Urinary bladder (tissue), 4 donors: ENCODE results near the gene GPS1. TPM values are rescaled to one million over a fixed set of nuclear protein-coding genes. Genes with fewer than 3 reads are reported as not detected.

Experiments used
- DNase-seq: peaks from one replicate; pipeline ENCODE4 v3.0.0-alpha.2; 2015; ENCODE audit errors: extremely low spot score
- H3K27ac ChIP-seq: one replicate; pipeline ENCODE4 v1.5.1; 2013; ENCODE audit warnings: low read depth, mild to moderate bottlenecking, moderate library complexity
- H3K36me3 ChIP-seq: one replicate; pipeline ENCODE4 v1.6.1; 2013; ENCODE audit warnings: mild to moderate bottlenecking, moderate library complexity; ENCODE audit not compliant: insufficient read depth
- H3K4me1 ChIP-seq: one replicate; pipeline ENCODE4 v1.6.1; 2013; ENCODE audit warnings: mild to moderate bottlenecking, moderate library complexity; ENCODE audit not compliant: insufficient read depth
- H3K4me3 ChIP-seq: one replicate; pipeline ENCODE4 v1.5.1; 2013; ENCODE audit warnings: low read depth, low read length
- WGBS: extraction: QIAGEN DNeasy Blood & Tissue Kit; methylation state at CpG from one replicate; pipeline ENCODE4 v1.1.7; 2013; 5-methylcytosine and 5-hydroxymethylcytosine counted together
- polyA plus RNA-seq: library from polyadenylated mRNA; stranded (reverse); fragments of 200-250 nt; gene quantifications from one replicate; pipeline ENCODE4 v1.2.3, GENCODE V29; 2013
- total RNA-seq: library from RNA; depleted of rRNA; stranded (reverse); fragments of >200 nt; gene quantifications from one replicate; pipeline ENCODE4 v1.2.3, GENCODE V29; 2014
- donor health status: healthy with polysubstance abuse.
- donor health status: healthy.

The GPS1 gene
- total and polyA plus RNA-seq, 2 donors = 37.3 to 95.4 TPM

DNA sequence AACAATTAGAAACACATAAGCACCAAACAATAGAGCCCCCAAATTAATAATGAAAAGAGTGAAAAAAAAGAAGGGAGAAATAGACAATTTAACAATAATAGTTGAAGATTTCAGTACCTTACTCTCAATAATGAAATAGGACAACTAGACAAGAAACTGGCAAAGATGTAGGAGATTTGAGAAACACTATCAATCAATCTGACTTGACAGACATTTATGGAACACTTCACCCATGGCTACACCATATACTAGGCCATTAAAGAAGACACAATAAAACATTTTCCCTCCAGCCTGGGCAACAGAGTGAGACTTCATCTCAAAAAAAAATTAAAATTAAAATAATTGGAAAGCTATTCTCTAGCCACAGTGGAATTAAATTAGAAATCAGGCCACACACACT, 18.9 kb downstream of the GPS1 start:
- Histone ChIP-seq H3K4me1 (peaks cover 4% of the 10 kb centered on the region), H3K4me3 (no peak overlapping the region), H3K27ac (no peak overlapping the region), H3K36me3 (no peaks in the 10 kb centered on the region)
- no peak for DNase-seq

DNA sequence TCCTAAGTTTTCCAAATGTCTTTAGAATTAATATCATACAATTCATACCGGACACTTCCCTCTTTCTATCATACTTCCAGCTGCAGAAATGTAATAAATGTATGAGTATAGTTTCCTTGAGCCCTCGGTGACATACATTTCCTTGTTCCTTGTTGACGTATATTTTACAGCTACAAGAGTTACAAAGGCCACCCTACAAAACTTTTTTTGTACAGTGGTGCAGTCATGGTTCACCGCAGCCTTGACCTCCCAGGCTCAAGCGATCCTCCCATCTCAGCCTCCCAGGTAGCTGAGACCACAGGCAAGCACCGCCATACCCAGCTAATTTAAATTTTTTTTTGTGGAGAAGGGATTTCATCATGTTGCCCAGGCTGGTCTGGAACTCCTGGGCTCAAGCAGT, 21.1 kb downstream of the GPS1 start:
- Histone ChIP-seq H3K4me3 (no peak overlapping the region), H3K36me3 (no peaks in the 10 kb centered on the region), H3K27ac (no peak overlapping the region), H3K4me1 (no peaks in the 10 kb centered on the region)
- WGBS = 83% methylated on average over 6 of the region's 6 CpGs
- no peak for DNase-seq

DNA sequence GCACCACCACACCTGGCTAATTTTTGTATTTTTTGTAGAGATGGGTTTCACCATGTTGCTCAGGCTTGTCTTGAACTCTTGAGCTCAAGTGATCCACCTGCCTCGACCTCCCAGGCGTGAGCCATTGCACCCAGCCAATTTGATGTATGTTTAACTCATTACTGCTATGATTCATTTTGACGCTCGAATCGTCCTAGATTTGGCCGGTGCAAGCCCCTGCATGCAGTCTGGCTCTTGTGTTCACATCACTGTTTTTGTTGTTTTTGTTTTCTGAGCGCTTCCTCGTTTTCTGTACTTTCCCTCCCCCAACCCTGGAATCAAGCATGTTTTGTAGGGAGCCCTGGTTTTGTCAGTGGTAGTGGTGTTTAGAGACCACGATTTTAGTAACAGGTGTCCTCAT, 21.7 kb downstream of the GPS1 start:
- Histone ChIP-seq H3K36me3 (no peaks in the 10 kb centered on the region), H3K4me3 (no peak overlapping the region), H3K27ac (no peak overlapping the region), H3K4me1 (no peaks in the 10 kb centered on the region)
- no peak for DNase-seq
- 86% methylated on average over 9 of the region's 9 CpGs for WGBS

DNA sequence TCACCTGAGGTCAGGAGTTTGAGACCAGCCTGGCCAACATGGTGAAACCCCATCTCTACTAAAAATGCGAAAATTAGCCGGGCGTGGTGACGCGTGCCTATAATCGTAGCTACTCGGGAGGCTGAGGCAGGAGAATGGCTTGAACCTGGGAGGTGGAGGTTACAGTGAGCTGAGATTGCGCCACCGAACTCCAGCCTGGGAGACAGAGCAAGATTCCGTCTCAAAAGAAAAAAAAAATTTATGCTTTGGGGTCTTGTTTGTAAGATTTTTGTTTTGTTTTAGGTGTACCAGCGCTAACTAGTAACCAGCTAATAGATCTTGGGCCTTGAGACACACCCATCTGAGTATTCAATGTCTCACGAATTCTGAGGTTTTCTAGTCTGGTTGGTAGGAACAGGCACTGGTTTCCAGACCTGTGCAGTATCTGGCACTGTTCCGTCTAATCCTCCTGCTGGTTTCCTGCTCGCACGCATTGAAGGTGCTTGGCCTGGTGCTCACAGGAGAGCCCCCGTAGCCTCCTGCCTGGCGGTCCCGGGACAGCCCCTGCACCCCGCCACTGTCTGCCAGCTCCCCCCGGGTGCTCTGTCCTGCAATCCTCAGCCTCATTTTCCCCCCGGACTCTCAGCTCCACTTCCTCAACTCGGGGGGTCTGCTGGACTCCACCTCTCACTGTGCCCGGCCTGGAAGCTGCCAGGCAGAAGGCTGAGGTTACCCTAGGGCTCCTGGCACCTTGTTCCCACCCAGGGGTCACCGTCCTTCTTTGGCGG, 24.5 kb downstream of the GPS1 start:
- no peak overlapping the region for H3K27ac ChIP-seq
- WGBS = 80% methylated on average over 25 of the region's 25 CpGs

DNA sequence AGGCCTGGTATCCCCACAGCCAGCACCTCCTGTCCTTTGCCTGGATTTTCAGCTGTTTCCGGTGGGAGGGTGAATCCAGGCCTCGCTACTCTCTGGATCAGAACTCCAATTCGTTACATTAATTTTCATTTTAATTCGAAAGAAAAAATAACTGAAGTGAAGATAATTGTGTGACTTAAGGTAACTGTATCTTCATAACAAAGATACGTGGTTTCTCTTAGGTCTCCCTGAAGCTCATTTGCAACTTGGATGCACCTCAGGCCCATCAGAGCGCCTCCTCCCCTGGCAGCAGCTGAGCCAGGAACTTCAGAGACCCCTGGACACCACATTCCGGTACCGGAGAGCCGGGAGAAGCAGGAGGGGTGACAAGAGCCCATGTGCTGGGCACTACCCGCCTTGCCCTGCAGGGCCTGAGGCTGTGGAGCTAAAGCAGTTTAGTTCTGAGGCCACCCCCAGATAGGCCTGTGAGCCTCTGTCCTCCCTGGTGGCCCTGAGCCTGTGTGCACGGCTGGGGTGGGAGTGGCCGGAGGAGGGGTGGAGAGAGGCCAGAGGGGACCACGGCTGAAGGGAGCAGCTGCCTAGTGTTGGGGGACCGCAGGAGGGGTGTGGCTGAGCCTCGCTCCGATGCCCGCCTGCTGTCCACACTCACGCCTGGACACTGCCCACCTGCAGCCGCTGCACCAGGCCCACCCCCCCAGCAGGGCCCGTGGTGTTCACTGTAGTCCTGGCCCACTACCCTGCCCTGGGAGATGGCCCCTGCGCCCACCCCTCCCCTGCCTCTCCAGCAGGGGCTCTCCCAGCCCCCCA, 25.3 kb downstream of the GPS1 start:
- no peak overlapping the region for H3K4me3 ChIP-seq
- no peak overlapping the region for H3K27ac ChIP-seq
- no peak for DNase-seq
- H3K36me3 ChIP-seq = peaks cover 6% of the 10 kb centered on the region
- WGBS = 56% methylated on average over 21 of the region's 21 CpGs
- H3K4me1 ChIP-seq = no peaks in the 10 kb centered on the region

More for the DNA sequence above, 24.5 kb downstream of the GPS1 start:
- no peak for DNase-seq
- Histone ChIP-seq H3K4me1 (no peaks in the 10 kb centered on the region), H3K4me3 (no peak overlapping the region), H3K36me3 (peaks cover 3% of the 10 kb centered on the region)

DNA sequence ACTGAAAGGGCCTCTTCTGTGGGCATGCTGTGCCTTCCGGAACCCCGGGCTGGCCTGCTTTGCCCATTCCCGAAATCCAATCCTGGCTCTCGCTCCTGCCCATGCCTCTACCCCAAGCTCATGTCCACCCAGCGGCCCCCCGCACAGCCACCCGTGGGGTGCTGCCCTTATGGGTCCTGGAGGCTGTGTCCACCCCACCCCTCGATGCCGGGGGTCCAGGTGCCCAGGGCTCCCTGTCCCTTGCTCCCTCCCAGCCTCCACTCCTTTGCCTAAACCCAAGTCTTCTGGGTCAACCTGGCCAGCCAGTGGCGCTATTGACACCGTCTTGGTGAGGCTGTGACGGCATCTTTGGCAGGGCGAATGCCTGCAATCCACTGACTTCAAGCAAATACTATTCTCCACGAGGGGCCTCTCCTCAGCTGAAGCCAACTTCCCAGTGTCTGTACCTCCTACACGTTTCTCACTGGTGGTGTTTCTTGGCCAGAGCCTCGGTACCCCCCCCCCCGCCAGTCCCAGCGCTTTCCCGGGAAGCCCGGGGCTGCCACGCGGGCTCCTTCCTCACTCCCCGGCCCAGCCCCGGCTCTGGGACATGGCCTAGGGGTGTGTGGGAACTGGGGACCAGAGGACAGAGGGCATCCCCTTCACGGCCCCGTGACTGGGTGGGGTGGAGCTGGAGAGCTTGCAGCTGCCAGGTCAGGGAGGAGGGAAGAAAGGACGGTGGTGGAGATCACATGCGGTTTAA, 26.1 kb downstream of the GPS1 start:
- WGBS = 61% methylated on average over 28 of the region's 28 CpGs
- Histone ChIP-seq H3K27ac (no peak overlapping the region), H3K36me3 (peaks cover 12% of the 10 kb centered on the region), H3K4me3 (no peak overlapping the region), H3K4me1 (no peaks in the 10 kb centered on the region)
- peak; percentile 15 for DNase-seq

DNA sequence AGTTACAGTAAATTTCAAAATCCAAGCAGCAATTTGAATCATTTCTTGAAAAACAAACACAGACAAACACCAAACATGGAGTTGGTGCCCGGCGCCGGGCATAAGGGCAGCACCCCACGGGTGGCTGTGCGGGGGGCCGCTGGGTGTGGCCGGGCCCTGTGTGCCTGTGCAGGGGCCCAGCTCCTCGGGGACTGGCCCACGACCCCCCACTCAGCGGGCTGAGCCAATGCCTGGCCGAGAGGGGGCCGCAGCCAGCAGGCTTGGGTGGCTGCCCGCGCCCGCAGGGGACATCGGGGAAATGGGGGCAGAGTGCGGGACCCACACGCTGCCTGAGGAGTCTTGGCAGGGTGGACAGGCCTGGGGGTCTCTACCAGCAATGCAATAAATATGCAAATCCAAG, 26.7 kb downstream of the GPS1 start:
- peaks cover 14% of the 10 kb centered on the region for H3K36me3 ChIP-seq
- no peaks in the 10 kb centered on the region for H3K4me1 ChIP-seq
- 93% methylated on average over 18 of the region's 18 CpGs for WGBS
- H3K4me3 ChIP-seq = no peak overlapping the region
- no peak for DNase-seq
- H3K27ac ChIP-seq = no peak overlapping the region

DNA sequence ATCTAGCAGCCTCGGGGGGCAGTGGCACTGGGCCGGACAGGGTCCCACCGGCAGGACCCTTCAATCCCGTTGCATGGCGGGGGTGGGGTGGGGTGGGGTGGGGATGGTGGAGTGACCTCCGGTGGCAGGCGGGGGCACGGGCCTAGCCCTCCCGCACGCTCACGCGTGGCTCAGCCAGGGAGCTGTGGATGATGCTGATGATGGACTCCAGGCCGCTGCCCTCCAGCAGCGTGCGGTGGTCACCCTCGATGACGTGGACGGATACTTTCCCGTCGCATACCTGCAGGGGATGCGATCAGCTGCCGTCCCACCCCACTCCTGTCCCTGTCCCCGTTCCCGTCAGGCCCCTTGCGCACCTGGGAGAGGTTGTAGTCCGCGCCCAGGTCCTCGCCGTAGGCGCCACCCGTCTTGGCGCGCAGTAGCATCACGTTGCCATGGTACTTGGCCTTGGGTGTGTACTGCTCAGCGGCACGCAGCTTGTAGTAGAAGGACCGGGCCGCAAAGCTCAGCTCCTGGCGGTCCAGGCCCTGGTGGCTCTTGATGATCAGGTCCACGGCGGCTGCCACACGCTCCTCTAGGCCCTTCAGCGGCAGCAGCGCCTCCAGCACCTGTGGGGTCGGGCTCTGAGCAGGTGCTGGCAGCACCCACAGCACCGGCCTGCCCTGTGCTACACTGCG, 27.4 kb downstream of the GPS1 start:
- DNase-seq = no peak
- peaks cover 21% of the 10 kb centered on the region for H3K36me3 ChIP-seq
- H3K4me1 ChIP-seq = no peaks in the 10 kb centered on the region
- WGBS = 92% methylated on average over 47 of the region's 47 CpGs
- no peak overlapping the region for H3K27ac ChIP-seq
- H3K4me3 ChIP-seq = no peak overlapping the region

DNA sequence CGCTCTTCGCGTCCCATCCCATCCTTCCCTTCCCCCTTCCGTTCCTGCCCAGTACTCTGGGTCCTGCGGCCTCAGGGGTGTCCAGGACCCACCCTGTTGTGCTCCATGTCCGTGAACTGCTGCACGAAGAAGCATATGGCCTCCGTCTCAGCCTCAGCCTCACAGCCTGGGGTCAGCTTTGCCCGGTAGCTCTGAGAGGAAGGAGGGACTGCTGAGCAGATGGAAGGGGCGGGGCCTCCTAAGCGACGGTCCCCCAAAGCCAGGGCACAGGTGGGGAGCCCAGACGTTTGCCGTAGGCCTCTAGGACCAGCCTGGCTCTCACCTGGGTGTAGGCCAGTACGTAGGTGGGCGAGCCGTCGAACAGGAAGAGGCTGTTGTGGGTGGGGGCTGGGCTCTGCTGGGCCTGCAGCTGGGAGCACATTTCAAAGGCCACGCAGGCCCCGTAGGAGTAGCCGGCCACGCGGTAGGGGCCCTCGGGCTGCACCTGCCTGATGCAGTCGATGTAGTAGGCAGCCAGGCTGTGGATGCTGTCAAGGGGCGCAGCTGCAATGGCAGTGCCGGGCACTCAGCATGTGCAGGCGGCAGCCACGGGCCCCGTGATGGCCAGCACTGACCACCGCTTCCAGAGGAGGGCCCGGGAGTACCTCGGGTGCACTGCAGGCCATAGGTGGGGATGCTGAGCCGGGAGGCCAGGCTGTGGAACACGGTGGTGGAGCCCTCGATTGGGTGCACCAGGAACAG, 28.5 kb downstream of the GPS1 start:
- Histone ChIP-seq H3K36me3 (peaks cover 23% of the 10 kb centered on the region), H3K27ac (no peak overlapping the region), H3K4me1 (no peaks in the 10 kb centered on the region), H3K4me3 (no peak overlapping the region)
- no peak for DNase-seq
- WGBS = 88% methylated on average over 36 of the region's 36 CpGs

DNA sequence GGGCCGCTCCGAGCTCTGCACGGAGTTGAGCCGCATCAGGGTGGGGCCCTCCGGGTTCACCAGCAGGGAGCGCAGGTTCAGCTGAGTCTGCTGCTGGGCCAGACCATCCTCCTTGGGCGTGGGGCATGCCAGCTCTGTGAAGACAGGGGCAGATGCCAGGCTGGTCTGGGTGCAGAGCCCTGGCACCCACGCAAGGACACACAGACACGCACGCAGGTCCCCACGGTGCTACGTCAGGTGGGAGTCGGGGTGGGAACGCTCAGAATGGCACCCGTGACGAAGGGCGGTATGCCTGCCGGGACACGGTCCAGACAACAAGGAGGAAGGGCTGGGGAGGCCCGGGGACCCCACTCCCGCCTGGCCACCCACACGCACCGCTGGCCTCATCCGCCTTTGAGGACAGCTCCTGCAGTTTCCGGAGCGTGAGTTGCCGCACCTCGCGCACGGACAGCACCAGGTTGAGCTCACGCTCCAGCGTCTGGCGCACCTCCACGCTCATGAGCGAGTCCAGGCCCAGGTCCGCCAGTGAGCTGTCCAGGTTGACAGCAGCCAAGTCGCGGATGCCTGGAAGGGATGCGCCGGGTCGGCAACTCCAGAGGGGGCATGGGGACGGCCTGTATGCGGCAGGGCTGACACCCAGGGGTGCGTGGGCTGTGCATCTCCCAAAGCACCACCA, 29.2 kb downstream of the GPS1 start:
- Histone ChIP-seq H3K27ac (no peak overlapping the region), H3K4me3 (no peak overlapping the region), H3K4me1 (no peaks in the 10 kb centered on the region), H3K36me3 (peaks cover 28% of the 10 kb centered on the region)
- DNase-seq = no peak
- whole genome bisulfite sequencing = 92% methylated on average over 44 of the region's 44 CpGs

DNA sequence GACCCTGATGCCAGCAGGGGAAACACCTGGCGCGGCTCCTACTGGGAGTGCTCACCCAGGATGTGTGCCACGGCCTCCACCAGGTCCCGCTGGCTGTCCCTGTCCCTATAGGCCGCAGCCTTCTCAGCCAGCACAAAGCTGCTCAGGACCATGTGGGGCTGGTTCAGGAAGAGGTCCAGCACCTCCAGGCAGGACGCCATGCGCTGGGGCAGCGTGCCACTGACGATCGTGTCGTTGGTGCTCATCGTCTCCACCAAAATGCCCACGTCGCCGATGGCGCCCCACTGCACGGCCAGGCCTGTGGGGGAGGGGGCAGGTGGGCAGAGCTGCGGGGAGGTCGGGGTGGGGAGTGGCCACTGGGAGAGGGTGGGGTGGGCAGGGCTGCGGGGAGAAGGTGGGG, 29.8 kb downstream of the GPS1 start:
- DNase-seq = no peak
- Histone ChIP-seq H3K4me3 (no peak overlapping the region), H3K4me1 (no peaks in the 10 kb centered on the region), H3K27ac (no peak overlapping the region), H3K36me3 (peaks cover 32% of the 10 kb centered on the region)
- WGBS = 89% methylated on average over 20 of the region's 20 CpGs

DNA sequence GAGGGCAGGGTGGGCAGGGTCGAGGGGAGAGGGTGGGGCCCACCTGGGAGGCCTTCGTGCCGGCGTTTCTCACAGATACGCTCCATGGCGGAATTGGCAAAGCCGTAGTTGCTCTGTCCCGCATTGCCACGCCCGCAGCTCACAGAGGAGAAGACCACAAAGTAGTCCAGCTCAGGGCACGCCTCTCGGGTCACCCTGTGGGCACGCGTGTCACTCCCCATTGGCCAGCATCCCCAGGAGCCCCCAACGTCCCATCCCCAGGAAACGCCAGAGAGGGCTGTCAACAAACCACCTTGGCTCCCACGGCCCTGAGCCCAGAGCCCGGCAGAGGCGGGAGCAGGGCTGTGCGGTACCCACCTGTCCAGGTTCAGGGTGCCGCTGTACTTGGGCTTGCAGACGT, 30.3 kb downstream of the GPS1 start:
- no peak overlapping the region for H3K4me3 ChIP-seq
- no peaks in the 10 kb centered on the region for H3K4me1 ChIP-seq
- whole genome bisulfite sequencing = 87% methylated on average over 22 of the region's 22 CpGs
- H3K27ac ChIP-seq = no peak overlapping the region
- peaks cover 32% of the 10 kb centered on the region for H3K36me3 ChIP-seq
- DNase-seq = no peak
